Measurements from ENCODE around the gene PNPLA2. TPM values are rescaled to one million over a fixed set of nuclear protein-coding genes. Genes with fewer than 3 reads are reported as not detected.

PNPLA2 gene
- total RNA-seq, 1 experiment from 2014 or later = 13.4 TPM

DNA sequence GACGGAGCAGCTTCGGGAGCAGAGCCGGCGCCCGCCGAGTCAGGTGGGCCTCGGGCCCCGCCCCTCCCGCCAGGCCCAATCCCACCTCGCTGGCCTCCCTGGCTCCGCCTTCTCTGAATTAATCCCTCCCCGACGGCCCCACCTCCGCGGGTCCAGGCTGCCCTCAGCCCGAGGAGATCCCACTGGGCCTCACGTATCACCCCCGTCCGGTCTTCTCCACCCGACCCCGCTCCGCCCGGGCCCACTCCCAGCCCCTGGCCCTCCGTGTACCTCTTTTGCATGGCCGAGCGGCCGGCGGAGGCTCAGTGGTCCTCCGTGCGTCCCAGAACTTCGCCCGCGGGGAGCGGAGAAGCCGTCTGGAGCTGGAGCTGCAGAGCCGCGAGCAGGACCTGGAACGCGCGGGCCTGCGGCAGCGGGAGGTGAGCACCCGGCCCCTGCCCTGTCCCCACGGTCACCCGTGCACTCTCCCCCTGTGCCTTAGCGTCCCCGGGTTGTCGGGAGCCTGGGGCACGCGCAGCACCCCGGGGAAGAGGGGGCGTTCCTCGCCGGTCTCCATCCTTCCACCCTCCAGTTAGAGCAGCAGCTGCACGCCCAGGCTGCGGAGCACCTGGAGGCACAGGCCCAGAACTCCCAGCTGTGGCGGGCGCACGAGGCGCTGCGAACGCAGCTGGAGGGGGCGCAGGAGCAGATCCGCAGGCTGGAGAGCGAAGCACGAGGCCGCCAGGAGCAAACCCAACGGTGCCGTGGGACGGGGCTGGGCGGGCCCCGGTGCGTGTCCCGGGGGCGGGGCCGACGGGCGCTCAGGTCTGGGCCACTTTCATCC lies 11.8 kb downstream of the PNPLA2 start:
- DNase-seq (ENCODE audit: low spot score) = no peak

DNA sequence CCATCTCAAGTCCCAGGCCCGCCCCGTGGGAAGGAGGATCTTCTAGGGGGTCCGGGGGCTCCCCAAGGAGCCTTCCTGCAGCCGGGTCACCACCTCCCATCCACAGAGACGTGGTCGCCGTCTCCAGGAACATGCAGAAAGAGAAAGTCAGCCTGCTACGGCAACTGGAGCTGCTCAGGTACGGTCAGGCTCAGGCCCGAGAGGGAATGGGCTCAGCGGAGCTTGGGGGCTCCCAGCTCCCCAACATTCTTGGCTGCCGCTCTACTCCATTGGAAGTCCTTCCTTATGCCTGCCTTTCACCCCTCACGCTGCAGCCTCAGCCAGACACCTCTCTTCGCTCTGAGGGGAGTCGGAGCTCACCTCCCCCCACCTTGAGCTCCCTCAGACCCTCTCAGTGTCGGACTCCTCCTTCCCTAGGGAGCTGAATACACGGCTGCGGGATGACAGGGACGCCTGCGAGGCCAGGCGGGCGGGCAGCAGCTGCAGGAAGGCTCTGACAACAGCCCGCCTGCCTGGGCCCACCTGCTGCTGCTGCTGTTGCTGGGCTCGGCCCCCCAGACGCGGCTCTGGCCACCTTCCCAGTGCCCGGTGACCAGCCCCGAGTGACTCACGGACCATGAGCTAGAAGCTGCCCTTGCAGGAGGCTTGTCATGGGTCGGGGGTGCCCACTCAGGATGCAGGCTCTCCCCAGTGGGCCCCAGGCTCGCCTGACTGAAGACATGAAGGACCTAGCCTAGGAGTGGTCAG lies 12.6 kb downstream of the PNPLA2 start:
- no peak for DNase-seq (ENCODE audit: low spot score)

DNA sequence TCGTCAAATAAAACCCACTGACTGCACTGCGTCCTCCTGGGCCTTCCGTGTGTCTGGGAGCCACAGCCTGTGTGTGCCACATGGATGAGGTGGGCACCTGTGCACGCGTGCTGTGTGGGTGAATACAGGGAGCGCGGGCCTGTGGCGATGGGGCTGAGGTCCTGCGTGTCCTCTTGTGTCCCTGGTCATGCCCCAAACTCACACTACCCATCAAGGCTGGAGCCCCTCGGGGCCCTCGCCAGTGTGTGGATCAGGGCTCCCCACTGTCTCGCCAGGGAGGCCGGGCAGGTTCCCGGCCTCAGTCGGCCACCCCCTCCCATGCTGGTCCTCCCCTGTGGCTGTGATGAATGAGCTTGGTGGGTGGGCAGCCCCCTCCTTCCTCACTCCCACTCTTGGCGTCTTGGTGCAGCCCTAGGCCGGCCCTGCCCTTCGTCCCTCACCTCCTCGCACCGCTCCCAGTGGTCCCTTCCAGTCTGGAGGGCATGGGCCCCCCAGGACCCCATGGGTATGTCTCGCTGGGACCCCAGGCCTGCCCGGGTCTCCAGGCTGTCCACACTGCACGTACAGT lies 13.3 kb downstream of the PNPLA2 start:
- DNase-seq (ENCODE audit: low spot score) = no peak

DNA sequence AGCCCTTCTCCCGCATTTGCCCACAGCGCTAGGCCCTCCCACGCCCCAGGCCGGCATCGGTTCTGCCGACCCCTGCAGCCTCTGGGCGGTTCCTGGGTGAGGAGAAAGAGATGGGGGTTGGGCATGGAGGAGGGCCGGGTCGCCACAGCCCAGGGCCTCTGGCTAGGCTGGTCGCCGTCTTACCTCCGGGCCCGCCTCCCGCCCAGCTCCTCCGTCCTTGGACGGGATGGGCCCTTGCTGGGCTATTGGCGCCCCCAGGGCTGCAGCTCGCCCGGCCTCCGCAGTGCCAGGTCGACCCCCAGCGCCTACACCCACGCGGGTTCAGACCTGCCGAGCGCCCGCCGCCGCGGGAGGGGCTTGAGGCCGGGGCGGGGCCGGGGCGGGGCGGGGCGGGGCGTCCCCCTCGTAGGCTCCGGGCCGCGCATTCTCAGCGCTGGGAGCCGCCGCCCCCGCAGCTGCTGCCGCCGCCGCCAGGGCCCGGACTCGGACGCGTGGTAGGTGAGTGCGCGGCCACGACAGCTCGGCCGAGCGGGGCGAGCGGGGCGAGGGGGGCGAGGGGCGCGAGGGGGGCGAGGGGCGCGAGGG lies 13.9 kb downstream of the PNPLA2 start, which contains the start of gene CD151:
CD151 (plus strand) TSS at position 424 of the 585 bp plus-strand sequence. CDS start 3,118 bp downstream, outside the sequence.
- DNase-seq (ENCODE audit: low spot score) = no peak

DNA sequence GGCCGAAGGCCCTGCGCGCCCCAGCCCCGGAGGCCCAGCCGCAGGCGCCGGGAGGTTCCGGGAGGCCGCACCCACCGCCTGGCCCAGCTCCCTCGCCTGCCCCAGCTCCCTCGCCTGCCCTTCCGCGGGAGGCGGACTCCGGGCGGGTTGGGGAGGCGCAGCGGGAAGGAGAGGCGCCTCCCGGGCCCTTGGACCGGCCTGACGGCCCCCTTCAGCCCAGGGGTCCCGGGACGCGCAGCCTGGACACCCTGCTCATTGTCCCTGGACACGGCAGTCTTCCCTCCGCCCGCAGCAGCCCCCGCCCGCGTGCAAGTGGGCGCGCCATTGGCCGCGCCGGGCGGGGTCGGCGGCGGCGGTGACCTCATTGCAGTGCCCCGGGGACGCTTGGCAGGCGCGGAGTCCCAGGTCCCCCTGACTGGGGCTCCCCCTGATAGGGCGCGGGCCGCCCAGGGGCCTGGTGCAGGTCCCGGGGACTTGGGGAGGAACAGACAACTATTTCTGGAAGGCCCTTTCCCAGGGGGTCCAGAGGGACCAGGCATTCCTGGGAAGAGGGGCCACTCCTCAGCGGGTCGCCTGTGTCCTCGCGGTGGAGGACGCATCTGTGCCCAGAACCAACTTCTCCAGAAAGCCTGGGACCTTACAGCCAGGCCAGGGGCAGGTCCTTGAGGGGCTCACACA lies 14.5 kb downstream of the PNPLA2 start:
- no peak for DNase-seq (ENCODE audit: low spot score)

DNA sequence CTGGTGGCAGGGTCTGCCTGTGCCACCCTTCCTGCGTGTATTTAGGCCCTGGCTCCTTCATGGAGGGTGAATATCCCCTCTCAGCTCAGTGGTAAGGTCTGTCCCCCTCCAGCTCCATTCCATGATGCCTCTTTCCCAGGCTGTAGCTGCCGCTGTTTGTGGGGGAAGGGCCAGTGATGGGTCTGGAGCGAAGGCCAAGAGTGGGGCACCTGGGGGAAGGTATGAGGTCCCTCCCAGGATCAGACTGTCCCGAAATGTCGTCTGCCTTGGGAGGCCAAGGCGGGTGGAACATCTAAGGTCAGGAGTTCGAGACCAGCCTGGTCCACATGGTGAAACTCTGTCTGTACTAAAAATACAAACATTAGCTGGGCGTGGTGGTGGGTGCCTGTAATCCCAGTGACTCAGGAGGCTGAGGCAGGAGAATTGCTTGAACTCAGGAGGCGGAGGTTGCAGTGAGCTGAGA lies 15.2 kb downstream of the PNPLA2 start:
- DNase-seq (ENCODE audit: low spot score) = no peak

DNA sequence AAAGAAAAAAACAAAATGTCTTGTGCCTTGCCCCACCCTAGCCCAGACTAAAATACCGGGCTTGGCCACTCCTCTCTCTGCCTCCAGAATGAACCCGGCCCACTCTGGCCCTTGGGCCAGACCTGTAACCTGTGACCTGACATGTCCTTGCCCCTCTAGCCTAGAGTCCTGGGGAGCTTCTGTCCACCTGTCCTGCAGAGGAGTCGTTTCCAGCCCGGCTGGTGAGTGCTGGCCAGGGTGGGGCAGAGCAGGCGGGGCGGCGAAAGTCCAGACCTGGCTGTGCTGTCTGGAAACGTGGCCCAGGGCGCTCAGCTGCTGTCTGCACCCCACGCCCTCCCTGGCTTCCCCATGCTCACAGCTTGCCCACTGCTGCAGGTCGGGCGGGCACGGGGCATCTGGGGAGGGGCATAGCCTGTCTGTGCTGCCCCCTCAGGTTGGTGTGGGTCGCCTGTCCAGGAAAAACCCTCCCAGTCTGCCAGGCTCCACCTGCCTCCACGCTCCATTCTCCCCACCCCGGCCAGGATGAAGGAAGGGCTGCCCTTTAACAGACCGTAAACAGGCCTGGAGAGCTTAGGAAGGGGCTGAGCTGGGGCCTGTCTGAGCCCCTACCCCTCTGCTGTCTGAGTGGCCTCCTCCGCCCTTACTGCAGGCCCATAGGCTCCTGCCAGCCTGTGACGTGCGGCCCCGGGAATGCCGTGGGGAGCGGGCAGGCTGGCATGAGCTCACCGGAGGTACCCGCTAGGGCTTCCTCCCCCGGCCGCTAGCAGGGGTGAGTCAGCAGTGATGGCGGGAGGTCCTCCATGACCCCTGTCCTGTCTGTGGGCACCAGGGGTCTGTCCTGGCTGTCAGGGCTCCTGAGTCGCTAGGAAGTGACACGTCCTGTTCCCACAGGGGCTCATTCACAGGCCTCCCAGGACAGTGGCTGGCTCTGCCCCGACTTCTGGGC lies 15.9 kb downstream of the PNPLA2 start:
- peak; percentile 99 for DNase-seq (ENCODE audit: low spot score)

DNA sequence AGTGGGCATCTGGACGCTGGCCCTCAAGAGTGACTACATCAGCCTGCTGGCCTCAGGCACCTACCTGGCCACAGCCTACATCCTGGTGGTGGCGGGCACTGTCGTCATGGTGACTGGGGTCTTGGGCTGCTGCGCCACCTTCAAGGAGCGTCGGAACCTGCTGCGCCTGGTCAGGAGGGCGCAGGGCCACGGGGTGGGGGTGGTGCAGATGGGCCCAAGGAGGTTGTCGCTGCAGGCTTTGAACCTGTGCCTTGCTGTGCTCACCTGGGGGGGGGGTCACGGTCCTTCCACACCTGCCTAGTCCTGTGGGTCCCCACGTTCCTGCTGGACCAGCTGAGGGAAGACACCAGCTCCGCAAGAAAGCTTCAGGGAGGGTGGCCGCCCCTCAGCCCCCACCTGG lies 17.6 kb downstream of the PNPLA2 start:
- no peak for DNase-seq (ENCODE audit: low spot score)

DNA sequence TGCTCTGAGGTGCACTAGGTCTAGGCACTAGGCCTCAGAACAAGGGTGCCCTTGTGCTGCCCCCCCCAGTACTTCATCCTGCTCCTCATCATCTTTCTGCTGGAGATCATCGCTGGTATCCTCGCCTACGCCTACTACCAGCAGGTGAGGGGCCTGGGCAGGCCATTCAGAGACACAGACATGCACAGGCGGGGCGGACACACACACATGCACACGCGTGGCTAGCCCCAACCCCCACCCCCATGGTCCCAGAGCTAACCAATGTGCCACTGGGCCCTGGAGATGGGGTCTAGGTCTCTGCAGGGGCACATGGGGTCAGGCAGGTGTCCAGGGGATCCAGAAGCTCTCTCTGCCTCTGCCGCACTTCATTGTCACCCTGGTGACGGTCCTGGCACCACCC lies 18.0 kb downstream of the PNPLA2 start:
- DNase-seq (ENCODE audit: low spot score) = no peak

DNA sequence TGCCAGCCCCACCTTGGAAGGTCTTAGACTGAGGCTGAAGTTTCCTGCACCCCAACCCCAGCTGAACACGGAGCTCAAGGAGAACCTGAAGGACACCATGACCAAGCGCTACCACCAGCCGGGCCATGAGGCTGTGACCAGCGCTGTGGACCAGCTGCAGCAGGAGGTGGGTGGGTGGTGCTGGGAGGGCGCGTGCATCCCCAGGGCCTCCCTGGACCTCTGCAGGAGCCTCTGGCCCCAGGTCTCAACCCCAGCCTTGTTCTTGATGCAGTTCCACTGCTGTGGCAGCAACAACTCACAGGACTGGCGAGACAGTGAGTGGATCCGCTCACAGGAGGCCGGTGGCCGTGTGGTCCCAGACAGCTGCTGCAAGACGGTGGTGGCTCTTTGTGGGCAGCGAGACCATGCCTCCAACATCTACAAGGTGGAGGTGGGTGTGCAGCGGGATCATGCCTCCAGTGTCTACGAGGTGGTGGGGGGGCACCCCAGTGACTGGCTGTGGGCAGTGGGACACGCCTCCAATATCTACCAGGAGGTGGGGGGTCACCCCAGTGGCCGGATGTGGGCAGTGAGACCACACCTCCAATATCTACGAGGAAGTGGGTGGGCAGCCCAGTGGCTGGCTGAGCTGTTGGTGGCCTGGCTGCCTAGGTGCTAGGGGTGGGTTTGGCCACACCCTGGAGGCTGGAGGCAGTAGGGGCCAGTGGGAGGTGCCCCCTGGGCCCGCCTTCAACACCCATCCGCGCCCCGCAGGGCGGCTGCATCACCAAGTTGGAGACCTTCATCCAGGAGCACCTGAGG lies 18.7 kb downstream of the PNPLA2 start:
- DNase-seq (ENCODE audit: low spot score) = no peak

DNA sequence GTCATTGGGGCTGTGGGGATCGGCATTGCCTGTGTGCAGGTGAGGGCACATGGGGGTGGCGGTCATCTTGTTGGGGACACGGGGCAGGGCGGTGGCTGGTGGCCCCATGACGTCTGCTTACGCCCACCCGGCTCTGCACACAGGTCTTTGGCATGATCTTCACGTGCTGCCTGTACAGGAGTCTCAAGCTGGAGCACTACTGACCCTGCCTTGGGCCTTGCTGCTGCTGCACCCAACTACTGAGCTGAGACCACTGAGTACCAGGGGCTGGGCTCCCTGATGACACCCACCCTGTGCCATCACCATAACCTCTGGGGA lies 19.2 kb downstream of the PNPLA2 start:
- DNase-seq (ENCODE audit: low spot score) = no peak

DNA sequence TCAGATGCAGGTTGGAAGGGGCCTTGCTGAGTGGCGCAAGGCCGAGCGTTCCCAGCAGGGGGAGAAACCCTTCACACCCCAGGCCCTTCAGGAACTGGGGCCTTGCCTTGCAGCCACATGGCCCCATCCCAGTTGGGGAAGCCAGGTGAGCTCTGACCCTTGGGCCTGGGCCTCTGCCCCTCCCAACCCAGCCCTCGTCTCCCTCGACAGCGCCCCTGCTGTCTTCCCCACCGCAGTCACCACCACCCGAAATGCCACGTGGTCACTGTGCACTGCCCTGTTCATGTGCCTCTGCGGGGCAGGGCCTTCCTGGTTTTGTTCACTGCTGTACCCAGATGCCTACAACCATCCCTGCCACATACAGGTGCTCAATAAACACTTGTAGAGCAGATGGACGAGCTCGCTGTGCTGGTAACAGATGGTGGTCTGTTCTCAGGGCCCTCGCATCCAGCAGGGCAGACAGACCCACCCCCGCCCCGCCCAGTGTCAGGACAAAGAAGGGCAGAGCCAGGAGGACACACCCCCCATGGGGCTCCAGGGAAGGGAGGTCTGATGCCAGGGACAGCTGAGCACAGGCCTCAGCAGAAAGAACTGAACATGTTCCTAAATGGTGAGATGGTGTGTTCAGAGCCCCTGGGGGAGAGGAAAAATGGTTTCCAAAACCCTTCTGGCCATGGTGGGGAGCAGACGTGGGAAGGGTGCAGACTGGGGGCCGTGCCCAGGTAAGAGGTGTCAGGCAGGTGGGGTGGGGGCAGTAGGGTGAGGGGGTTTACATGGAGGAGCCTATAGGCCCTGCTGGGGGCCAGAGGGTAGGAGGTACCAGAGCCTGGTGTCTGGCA lies 19.9 kb downstream of the PNPLA2 start:
- DNase-seq (ENCODE audit: low spot score) = peak; percentile 70

DNA sequence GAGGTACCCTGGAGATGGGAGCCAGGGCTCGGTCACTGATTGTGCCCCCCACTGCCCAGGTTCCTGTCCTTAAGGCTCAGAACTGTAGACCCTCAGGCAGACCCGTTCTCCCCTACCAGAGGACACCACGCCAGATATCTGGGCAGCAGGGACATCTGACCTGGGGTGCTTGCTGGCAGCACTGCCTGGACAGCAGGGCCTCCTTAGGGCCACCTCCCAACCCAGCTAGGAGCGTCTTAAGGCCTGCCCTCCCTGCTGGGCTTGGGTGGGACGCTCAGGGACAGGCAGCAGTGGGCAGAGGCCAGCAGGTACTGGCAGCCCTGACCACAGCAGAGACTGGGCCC lies 20.5 kb downstream of the PNPLA2 start:
- DNase-seq (ENCODE audit: low spot score) = no peak

DNA sequence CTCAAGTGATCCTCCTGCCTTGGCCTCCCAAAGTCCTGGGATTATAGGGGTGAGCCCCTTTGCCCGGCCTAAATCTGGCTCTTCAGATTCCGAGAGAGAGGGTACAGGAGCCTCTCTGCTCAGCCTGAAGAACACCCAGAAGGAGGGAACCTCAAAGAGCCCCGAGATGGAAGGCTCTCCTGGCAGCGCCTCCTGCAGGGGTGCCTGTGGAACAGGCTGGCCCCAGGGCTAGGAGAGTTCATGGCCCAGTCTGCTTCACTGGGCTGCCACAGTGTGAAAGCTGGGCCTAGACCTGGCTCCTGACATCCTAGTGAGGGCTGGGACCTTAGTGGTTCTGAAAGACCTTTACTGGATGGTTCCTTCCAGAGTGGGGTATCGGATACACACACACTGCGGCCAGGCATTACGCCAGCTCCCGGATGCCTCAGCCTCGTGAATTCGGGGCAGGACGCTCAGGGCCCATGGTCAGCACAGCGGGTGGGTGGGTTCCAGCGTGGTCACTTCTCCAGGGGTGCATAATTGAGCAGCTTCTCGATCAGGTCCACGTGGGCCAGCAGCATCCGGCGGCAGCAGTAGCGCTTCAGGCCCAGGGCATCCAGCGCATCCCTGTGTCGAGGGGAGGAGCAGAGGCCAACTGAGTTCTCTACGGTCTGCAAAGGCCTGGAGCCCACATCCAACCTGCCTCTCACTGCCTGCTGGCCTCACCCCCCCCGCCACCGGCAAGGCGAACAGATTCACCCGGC lies 21.3 kb downstream of the PNPLA2 start:
- no peak for DNase-seq (ENCODE audit: low spot score)

DNA sequence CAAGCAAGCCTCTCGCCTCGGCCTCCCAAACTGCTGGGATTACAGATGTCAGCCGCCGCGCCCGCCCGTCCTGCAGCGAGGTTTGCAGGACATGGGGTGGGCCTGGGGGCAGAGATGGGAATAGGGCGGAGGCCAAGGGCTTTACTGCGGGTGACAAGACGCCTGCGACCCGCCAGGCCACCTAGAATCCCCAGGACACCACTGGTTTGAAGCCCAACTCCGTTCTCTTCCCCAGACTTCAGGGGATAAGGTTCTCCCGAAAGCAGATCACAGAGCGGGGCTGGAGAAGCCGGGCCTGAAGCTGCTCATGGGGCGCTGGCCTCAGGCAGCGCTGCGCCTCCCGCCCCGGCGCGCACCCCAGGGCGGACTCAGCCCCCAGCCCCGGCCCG lies 23.3 kb downstream of the PNPLA2 start:
- DNase-seq (ENCODE audit: low spot score) = no peak

DNA sequence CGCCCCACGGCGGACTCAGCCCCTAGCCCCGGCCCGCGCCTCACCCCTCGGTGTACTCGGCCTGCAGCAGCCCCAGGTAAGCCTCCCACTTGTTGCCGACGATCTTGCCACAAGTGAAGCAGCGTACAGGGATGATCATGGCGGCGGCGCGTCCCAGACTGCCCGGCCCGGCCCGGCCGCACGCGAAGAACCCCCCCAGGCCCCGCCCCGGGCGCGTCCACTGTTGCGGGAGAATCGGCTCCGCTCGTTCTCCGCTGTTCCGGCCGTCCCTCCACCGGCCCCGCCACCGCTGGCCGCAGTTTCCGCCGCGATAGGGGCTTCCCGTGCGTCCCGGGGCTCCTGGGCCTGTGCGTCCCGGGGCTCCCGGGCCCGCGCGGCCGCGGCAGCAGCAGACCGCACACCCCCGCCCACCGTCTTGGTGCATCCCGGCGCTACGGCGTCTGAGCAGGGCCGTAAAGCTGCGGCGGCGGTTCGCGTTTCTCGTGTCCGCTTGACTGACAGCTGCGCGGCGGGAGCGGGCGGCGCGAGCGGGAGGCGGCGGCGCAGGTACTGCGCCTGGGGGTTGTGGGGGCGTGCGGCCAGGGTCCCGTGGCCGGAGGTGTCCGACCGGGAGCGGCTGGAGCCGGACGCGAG lies 23.8 kb downstream of the PNPLA2 start, which contains the start of the genes POLR2L and TSPAN4:
POLR2L (minus strand) TSS at position 160 of the 633 bp plus-strand sequence; CDS start at position 139, 21 bp downstream.
TSPAN4 (plus strand) TSS at position 483 of the 633 bp plus-strand sequence. CDS start 7,453 bp downstream, outside the sequence.
- peak; percentile 92 for DNase-seq (ENCODE audit: low spot score)

DNA sequence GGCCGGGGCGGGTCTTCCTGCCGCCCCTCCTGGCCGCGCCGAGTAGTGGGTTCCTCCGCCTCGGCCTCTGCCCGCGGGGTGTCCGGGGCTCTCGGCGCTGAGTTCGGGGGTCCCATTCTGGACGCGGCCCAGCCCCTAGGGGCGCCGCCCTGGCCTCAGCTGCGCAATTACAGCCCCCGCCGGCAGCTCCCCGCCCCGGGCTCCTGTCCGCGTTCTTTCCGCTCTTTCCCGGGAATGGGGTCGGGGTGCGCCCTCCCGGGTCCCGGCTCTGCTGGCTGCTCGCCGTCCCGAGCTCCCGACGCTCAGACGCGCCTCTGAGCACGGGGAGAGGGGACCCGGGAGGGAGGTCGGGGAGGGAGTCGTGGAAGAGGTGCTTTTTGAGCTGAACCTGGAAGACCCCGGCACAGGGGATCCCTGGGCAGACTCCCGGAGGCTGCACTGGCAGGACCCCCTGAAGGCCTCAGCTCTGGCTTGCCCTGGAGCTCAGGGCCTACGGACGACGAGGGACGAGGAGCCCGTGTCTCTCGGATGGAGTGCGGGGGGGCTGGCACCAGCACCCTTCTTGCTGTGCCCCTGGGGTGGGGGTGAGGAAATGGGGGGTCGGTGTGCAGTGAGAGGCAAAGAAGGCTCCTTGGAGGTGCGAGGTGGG lies 24.5 kb downstream of the PNPLA2 start:
- no peak for DNase-seq (ENCODE audit: low spot score)
